T-cell (primary cell): ENCODE measurements around the gene ADAMTSL2. TPM values are rescaled to one million over a fixed set of nuclear protein-coding genes. Genes with fewer than 3 reads are reported as not detected.

Experiments used
- ATAC-seq, 4 experiments: fragments of 200-7000 bp in 3 of 4; fragments of 150-1000 bp in 1 of 4; cut with Tn5 transposase; replicated peaks in 1 of 4; 1 replicate in 3 of 4; 2 replicates in 1 of 4; pipeline ENCODE4 v1.10.0; 2021; ENCODE audit warnings: moderate library complexity in 3 of 4, mild to moderate bottlenecking in 2 of 4, moderate number of reproducible peaks in 1 of 4
- CTCF ChIA-PET, 2 donors: fragments of 300-600 bp; sonication (Branson Sonifier 250); formaldehyde crosslinking; loops; one replicate each; lab custom pipeline; 2022; ENCODE audit warnings: antibody characterized with exemption in 2 of 2; lab: Charles Lee
- POLR2A ChIA-PET, 2 donors: fragments of 300-600 bp; sonication (Branson Sonifier 250); formaldehyde crosslinking; loops; one replicate each; lab custom pipeline; 2022; ENCODE audit warnings: antibody characterized with exemption in 2 of 2; lab: Charles Lee
- DNase-seq, 35 experiments: peaks; one replicate each; pipeline versions ENCODE4 v3.0.0 to v3.0.0-alpha.2; 2013 to 2023
- H3K27ac ChIP-seq: one replicate; pipeline ENCODE4 v1.5.1; 2013; ENCODE audit warnings: low read length
- H3K27me3 ChIP-seq, 2 experiments: replicated peaks in 1 of 2; 1 replicate in 1 of 2; 2 replicates in 1 of 2; pipeline versions ENCODE4 v1.6.1 to v1.7.0; 2013; ENCODE audit warnings: low read length in 1 of 2, mixed read lengths in 1 of 2; ENCODE audit not compliant: control insufficient read depth in 2 of 2, insufficient read depth in 2 of 2; ENCODE audit errors: extremely low read depth in 1 of 2
- H3K36me3 ChIP-seq, 2 donors: 1 replicate in 1 of 2; 2 replicates in 1 of 2; pipeline versions ENCODE4 v1.6.1 to v1.7.0; 2013; ENCODE audit warnings: low read length in 1 of 2; ENCODE audit not compliant: control insufficient read depth in 2 of 2, insufficient read depth in 1 of 2; ENCODE audit errors: extremely low read depth in 1 of 2
- H3K4me1 ChIP-seq, 2 experiments: 1 replicate in 1 of 2; 2 replicates in 1 of 2; pipeline versions ENCODE4 v1.6.1 to v1.7.0; 2013; ENCODE audit warnings: low read length in 2 of 2, mixed read lengths in 1 of 2; ENCODE audit not compliant: insufficient read depth in 2 of 2, control insufficient read depth in 1 of 2; ENCODE audit errors: extremely low read depth in 1 of 2
- H3K4me3 ChIP-seq, 2 donors: 1 replicate in 1 of 2; 2 replicates in 1 of 2; pipeline versions ENCODE4 v1.5.1 to v1.7.0; 2013; ENCODE audit warnings: mild to moderate bottlenecking in 2 of 2, low read length in 1 of 2, moderate library complexity in 1 of 2; ENCODE audit not compliant: control insufficient read depth in 1 of 2; ENCODE audit errors: extremely low read depth in 1 of 2
- H3K9me3 ChIP-seq: 2 replicates; pipeline ENCODE4 v1.7.0; 2013
- H3K27ac Mint-ChIP-seq, 2 donors: one replicate each; pipeline ENCODE4 v1.8.0; 2020 to 2021; ENCODE audit warnings: mild to moderate bottlenecking in 2 of 2, mixed read lengths in 2 of 2
- H3K27me3 Mint-ChIP-seq, 2 donors: one replicate each; pipeline ENCODE4 v1.8.0; 2021 to 2022; ENCODE audit warnings: mixed read lengths in 2 of 2
- H3K36me3 Mint-ChIP-seq: one replicate; pipeline ENCODE4 v1.8.0; 2021; ENCODE audit warnings: mixed read lengths
- H3K4me1 Mint-ChIP-seq, 3 donors: one replicate each; pipeline ENCODE4 v1.8.0; 2020 to 2022; ENCODE audit warnings: mixed read lengths in 3 of 3, mild to moderate bottlenecking in 1 of 3
- H3K4me3 Mint-ChIP-seq, 3 donors: one replicate each; pipeline ENCODE4 v1.8.0; 2020 to 2022; ENCODE audit warnings: mild to moderate bottlenecking in 3 of 3, mixed read lengths in 3 of 3, moderate library complexity in 3 of 3
- H3K9me3 Mint-ChIP-seq, 3 donors: one replicate each; pipeline ENCODE4 v1.8.0; 2020 to 2022; ENCODE audit warnings: mixed read lengths in 3 of 3
- WGBS: methylation state at CpG from one replicate; pipeline ENCODE4 v1.1.5; 2013; ENCODE audit warnings: missing lambda C conversion rate; ENCODE audit not compliant: insufficient coverage; 5-methylcytosine and 5-hydroxymethylcytosine counted together
- total RNA-seq, 35 experiments: library from RNA in 6 of 35; stranded (reverse) in 6 of 35; fragments of 120-200 nt in 1 of 35; gene quantifications; one replicate each; pipeline versions ENCODE4 v1.2.1 to v1.2.4 and lab custom pipeline; 2013 to 2026

Gene ADAMTSL2
- total RNA-seq, 5 donors from 2014 or later (not counting 1 experiment from before 2014, with no cell fraction given): 0.16 to 0.76 (median 0.53) TPM

- Mint-ChIP-seq H3K36me3 (no peaks in the 10 kb centered on the region), H3K27ac (no peak overlapping the region), H3K4me1 (peaks cover 6 to 17% (median 11%) of the 10 kb centered on the region in 3 donors), H3K9me3 (no peaks in the 10 kb centered on the region), H3K27me3 (peaks cover 42 to 77% of the 10 kb centered on the region in 2 donors), H3K4me3 (no peak overlapping the region)
- peaks cover 0 to 87% of the 10 kb centered on the region in 2 experiments for H3K27me3 ChIP-seq
- H3K4me1 ChIP-seq: peaks cover 7 to 8% of the 10 kb centered on the region in 2 experiments
- H3K27ac ChIP-seq: no peak overlapping the region
- no peaks in the 10 kb centered on the region for H3K9me3 ChIP-seq
- no peaks in the 10 kb centered on the region for H3K36me3 ChIP-seq
- ATAC-seq (no peak), DNase-seq (no peak)
- ChIA-PET CTCF (no interaction called here), POLR2A (no interaction called here)
- no peak overlapping the region for H3K4me3 ChIP-seq
- WGBS: 57% methylated on average over 20 of the region's 31 CpGs
These were observed 45.3 kb downstream of the ADAMTSL2 start for GRCh38 chr9:133579601-133580418.

- POLR2A ChIA-PET: no interaction called here
- no peaks in the 10 kb centered on the region for H3K36me3 ChIP-seq
- DNase-seq (no peak), ATAC-seq (no peak)
- no peak overlapping the region for H3K4me3 Mint-ChIP-seq
- no peaks in the 10 kb centered on the region for H3K36me3 Mint-ChIP-seq
- no peak overlapping the region for H3K27ac ChIP-seq
- H3K4me3 ChIP-seq: no peak overlapping the region
- peaks cover 8 to 17% (median 13%) of the 10 kb centered on the region in 3 donors for H3K4me1 Mint-ChIP-seq
- peaks cover 10 to 14% of the 10 kb centered on the region in 2 experiments for H3K4me1 ChIP-seq
- peaks cover 0 to 87% of the 10 kb centered on the region in 2 experiments for H3K27me3 ChIP-seq
- no peaks in the 10 kb centered on the region for H3K9me3 Mint-ChIP-seq
- peaks cover 45 to 79% of the 10 kb centered on the region in 2 donors for H3K27me3 Mint-ChIP-seq
- no peaks in the 10 kb centered on the region for H3K9me3 ChIP-seq
- CTCF ChIA-PET: no interaction called here
- WGBS: 66% methylated on average over 5 of the region's 6 CpGs
- no peak overlapping the region for H3K27ac Mint-ChIP-seq
These were observed 45.9 kb downstream of the ADAMTSL2 start for GRCh38 chr9:133580419-133580738.

GRCh38 chr9:133581011-133581410 lies 46.5 kb downstream of the ADAMTSL2 start:
- WGBS: 71% methylated on average over 1 of the region's 4 CpGs
- Mint-ChIP-seq H3K36me3 (no peaks in the 10 kb centered on the region), H3K27me3 (peaks cover 46 to 79% of the 10 kb centered on the region in 2 donors), H3K4me3 (no peak overlapping the region), H3K4me1 (peaks cover 10 to 17% (median 16%) of the 10 kb centered on the region in 3 donors), H3K27ac (no peak overlapping the region), H3K9me3 (no peaks in the 10 kb centered on the region)
- no peak overlapping the region for H3K27ac ChIP-seq
- ChIA-PET POLR2A (interaction anchor here in 1 of 2 donors (0.7 kb wide), 1 partner anchor 17 kb away, joined by 3 read pairs; no protein-coding TSS in a partner anchor), CTCF (interaction anchor here in 1 of 2 donors (0.7 kb wide), 1 partner anchor 26 kb away, joined by 3 read pairs; no protein-coding TSS in a partner anchor)
- no peak for ATAC-seq
- H3K4me3 ChIP-seq: no peak overlapping the region
- H3K36me3 ChIP-seq: no peaks in the 10 kb centered on the region
- H3K9me3 ChIP-seq: no peaks in the 10 kb centered on the region
- H3K4me1 ChIP-seq: peaks cover 13 to 20% of the 10 kb centered on the region in 2 experiments
- peaks cover 0 to 87% of the 10 kb centered on the region in 2 experiments for H3K27me3 ChIP-seq
- no peak for DNase-seq

GRCh38 chr9:133581513-133582343 lies 47.2 kb downstream of the ADAMTSL2 start:
- Histone ChIP-seq H3K9me3 (no peaks in the 10 kb centered on the region), H3K27me3 (peaks cover 0 to 87% of the 10 kb centered on the region in 2 experiments), H3K27ac (no peak overlapping the region), H3K4me1 (peaks cover 13 to 19% of the 10 kb centered on the region in 2 experiments), H3K4me3 (no peak overlapping the region), H3K36me3 (no peaks in the 10 kb centered on the region)
- WGBS: 86% methylated on average over 13 of the region's 19 CpGs
- ChIA-PET POLR2A (no interaction called here), CTCF (no interaction called here)
- Mint-ChIP-seq H3K27ac (no peak overlapping the region), H3K4me1 (peaks cover 10 to 15% (median 13%) of the 10 kb centered on the region in 3 donors), H3K9me3 (no peaks in the 10 kb centered on the region), H3K36me3 (no peaks in the 10 kb centered on the region), H3K4me3 (no peak overlapping the region), H3K27me3 (peaks cover 42 to 75% of the 10 kb centered on the region in 2 donors)
- DNase-seq (no peak), ATAC-seq (no peak)

- Histone ChIP-seq H3K27me3 (peaks cover 0 to 88% of the 10 kb centered on the region in 2 experiments), H3K36me3 (no peaks in the 10 kb centered on the region), H3K9me3 (no peaks in the 10 kb centered on the region), H3K27ac (no peak overlapping the region), H3K4me1 (peaks cover 9 to 16% of the 10 kb centered on the region in 2 experiments), H3K4me3 (no peak overlapping the region)
- Mint-ChIP-seq H3K36me3 (no peaks in the 10 kb centered on the region), H3K4me3 (no peak overlapping the region), H3K27me3 (peaks cover 39 to 69% of the 10 kb centered on the region in 2 donors), H3K4me1 (peaks cover 8 to 12% (median 10%) of the 10 kb centered on the region in 3 donors), H3K9me3 (no peaks in the 10 kb centered on the region), H3K27ac (no peak overlapping the region)
- DNase-seq: no peak
- no peak for ATAC-seq
- CTCF ChIA-PET: no interaction called here
- 87% methylated on average over 10 of the region's 14 CpGs for WGBS
- POLR2A ChIA-PET: no interaction called here
These were observed 48.1 kb downstream of the ADAMTSL2 start for GRCh38 chr9:133582501-133583045.

- POLR2A ChIA-PET: no interaction called here
- no peak for ATAC-seq
- CTCF ChIA-PET: no interaction called here
- Mint-ChIP-seq H3K9me3 (no peaks in the 10 kb centered on the region), H3K4me1 (peaks cover 8 to 10% (median 9%) of the 10 kb centered on the region in 3 donors), H3K27me3 (peaks cover 38 to 63% of the 10 kb centered on the region in 2 donors), H3K36me3 (no peaks in the 10 kb centered on the region), H3K4me3 (no peak overlapping the region), H3K27ac (no peak overlapping the region)
- no CpG with 5 or more reads among the region's 3 CpGs for WGBS
- H3K4me3 ChIP-seq: no peak overlapping the region
- H3K27me3 ChIP-seq: peaks cover 0 to 84% of the 10 kb centered on the region in 2 experiments
- H3K27ac ChIP-seq: no peak overlapping the region
- DNase-seq: no peak
- peaks cover 9 to 16% of the 10 kb centered on the region in 2 experiments for H3K4me1 ChIP-seq
- H3K36me3 ChIP-seq: no peaks in the 10 kb centered on the region
- H3K9me3 ChIP-seq: no peaks in the 10 kb centered on the region
These were observed 48.6 kb downstream of the ADAMTSL2 start for GRCh38 chr9:133583111-133583510.
